PFSK-1 (cell line): ENCODE data around the gene TBC1D32.

Source experiments
- POLR2AphosphoS5 ChIP-seq: IDR thresholded peaks from 2 replicates; pipeline ENCODE4 v1.6.1; 2012; ENCODE audit warnings: low read depth, mild to moderate bottlenecking, control low read depth, low read length, moderate library complexity
- REST ChIP-seq, 2 experiments: IDR thresholded peaks; 2 replicates each; pipeline versions ENCODE4 v1.6.1 to v1.8.0; 2011 to 2012; ENCODE audit warnings: low read depth in 2 of 2, low read length in 2 of 2, control low read depth in 1 of 2, inconsistent platforms in 1 of 2, mild to moderate bottlenecking in 1 of 2, moderate library complexity in 1 of 2; ENCODE audit not compliant: insufficient read depth in 1 of 2
- SIN3A ChIP-seq: IDR thresholded peaks from 2 replicates; pipeline ENCODE4 v1.6.1; 2012; ENCODE audit warnings: mild to moderate bottlenecking, low read length, moderate library complexity, borderline replicate concordance; ENCODE audit not compliant: insufficient read depth
- TAF1 ChIP-seq: IDR thresholded peaks from 2 replicates; pipeline ENCODE4 v1.6.1; 2012; ENCODE audit warnings: low read length, control low read depth, borderline replicate concordance; ENCODE audit not compliant: insufficient read depth

- TF ChIP-seq REST (IDR thresholded peaks at IDR 0.05; ENCODE audit: insufficient read depth in 1 of 2, low read depth in 2 of 2, low read length in 2 of 2) (no peak), POLR2AphosphoS5 (no peak), TAF1 (no peak), SIN3A (no peak)
Measured at GRCh38 chr6:121333196-121333595, 1.1 kb downstream of the TBC1D32 start.
